HG03439 (cell line): ENCODE data around the gene DNASE1L3.
A peak's percentile ranks its signal among the peaks of the same experiment; 100 is the strongest.
"Not testable (repeated sequence)": the region's sequence is repeated elsewhere in the genome, so short reads cannot be mapped to it uniquely, and the experiment has no call there.

Experiments used
- ATAC-seq: cut with Tn5 transposase; IDR thresholded peaks from one replicate; pipeline ENCODE4 v1.9.1; 2021; ENCODE audit warnings: mild to moderate bottlenecking, moderate library complexity; ENCODE audit not compliant: unreplicated experiment

The DNASE1L3 gene, protein sequence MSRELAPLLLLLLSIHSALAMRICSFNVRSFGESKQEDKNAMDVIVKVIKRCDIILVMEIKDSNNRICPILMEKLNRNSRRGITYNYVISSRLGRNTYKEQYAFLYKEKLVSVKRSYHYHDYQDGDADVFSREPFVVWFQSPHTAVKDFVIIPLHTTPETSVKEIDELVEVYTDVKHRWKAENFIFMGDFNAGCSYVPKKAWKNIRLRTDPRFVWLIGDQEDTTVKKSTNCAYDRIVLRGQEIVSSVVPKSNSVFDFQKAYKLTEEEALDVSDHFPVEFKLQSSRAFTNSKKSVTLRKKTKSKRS

GRCh38 chr3:58210761-58211460 lies at the start of gene DNASE1L3:
Gene DNASE1L3 (minus strand): TSS chr3:58210972. CDS start chr3:58210906, 66 bp downstream.
- no peak for ATAC-seq

GRCh38 chr3:58260261-58260731 lies 49.5 kb upstream of the DNASE1L3 start:
- ATAC-seq, result no peak

- no peak for ATAC-seq
Measured at GRCh38 chr3:58258392-58259055, 47.8 kb upstream of the DNASE1L3 start.

GRCh38 chr3:58256511-58256910 lies 45.7 kb upstream of the DNASE1L3 start:
- ATAC-seq, result no peak

GRCh38 chr3:58256061-58256460 lies 45.3 kb upstream of the DNASE1L3 start:
- no peak for ATAC-seq

- no peak for ATAC-seq
Measured at GRCh38 chr3:58254144-58254543, 43.4 kb upstream of the DNASE1L3 start.

DNA sequence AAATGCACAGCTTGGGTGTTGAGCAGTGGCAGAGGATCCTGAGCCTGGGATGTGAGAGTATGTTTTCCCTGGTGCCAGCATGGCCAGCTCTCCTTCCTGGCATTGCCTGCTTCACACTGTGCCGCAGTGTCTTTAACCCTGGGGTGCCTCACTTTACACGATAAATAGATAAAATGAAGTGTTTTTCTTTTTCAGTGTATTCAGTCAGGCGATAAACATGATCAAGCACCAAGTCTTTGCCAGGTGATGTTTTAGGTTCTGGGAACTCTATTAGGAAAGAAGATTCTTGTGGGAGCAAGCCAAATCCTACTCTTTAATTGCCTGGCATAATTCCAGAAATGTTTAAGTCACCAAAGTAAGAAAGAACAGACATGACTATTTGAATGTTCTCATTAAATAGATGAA lies 40.9 kb upstream of the DNASE1L3 start:
- no peak for ATAC-seq

GRCh38 chr3:58250093-58250707 lies 39.4 kb upstream of the DNASE1L3 start:
- ATAC-seq, result no peak

- ATAC-seq, result no peak
Measured at GRCh38 chr3:58249358-58250092, 38.8 kb upstream of the DNASE1L3 start.

DNA sequence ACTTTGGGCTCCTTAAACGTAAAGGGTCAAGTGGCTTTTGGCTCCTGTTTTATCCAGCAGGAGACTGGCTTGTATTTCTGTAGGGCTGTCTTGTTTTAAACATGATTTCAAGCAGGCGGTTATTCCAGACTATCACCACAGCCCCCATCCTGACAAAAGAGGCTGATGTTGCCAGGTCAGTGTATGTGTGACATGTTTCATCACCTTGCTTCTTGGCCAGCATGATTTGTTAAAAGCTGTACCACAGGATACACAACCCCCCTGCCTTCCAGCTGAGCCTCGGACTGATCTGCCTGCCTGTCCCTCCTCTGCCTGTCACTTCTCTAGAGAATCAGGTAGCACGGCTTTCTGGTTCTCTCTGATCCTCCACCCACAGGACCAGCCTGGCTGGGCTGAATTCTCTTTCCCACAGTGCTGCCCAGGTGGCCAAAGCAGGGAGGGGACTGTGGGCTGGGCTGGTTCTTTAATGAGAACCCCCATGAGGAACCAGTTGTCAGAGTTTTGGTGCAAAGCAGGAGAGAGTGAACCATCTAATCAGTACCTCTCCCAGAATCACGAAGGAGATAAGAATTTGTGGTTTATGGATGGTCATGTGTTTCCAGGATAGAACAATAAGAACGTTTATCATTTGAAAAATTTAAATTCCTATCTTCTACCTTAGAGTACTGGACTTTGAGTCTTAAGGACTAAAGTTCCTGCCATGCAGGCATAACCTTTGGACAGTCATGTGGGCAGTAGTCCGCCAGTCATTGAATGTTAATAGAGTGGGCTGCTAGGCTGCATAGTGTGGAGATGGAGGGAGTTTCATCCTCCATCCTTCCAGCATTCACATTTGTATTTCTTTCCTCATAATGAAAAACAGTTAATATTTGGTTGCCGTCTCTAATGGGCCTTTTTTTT lies 35.6 kb upstream of the DNASE1L3 start:
- no peak for ATAC-seq

DNA sequence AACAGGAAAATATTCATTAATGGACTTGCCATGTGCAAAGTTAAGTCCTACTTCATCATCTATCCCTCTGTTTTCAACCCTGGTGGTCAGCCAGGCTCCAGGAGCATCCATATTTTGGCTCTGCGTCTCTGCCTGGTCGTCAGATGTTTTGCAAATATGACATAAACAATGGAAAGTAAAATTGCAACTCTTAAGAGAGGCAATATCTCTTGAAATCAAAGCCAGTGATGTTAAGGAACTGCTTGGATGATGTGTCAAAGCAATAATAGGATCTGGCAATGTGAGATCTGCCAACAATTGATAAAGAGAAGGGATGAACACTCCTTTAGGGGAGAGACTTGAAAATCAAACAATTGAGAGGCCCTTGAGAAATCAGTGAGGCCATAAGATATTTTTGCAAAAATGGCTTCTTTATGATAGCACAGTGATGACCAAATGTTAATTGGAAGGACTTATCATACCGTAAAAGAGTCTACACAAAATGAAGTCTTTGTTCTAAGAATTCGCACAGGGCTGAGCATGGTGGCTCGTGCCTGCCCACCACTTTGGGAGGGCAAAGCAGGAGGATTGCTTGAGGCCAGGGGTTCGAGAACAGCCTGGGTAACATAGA lies 33.3 kb upstream of the DNASE1L3 start:
- ATAC-seq, result no peak

DNA sequence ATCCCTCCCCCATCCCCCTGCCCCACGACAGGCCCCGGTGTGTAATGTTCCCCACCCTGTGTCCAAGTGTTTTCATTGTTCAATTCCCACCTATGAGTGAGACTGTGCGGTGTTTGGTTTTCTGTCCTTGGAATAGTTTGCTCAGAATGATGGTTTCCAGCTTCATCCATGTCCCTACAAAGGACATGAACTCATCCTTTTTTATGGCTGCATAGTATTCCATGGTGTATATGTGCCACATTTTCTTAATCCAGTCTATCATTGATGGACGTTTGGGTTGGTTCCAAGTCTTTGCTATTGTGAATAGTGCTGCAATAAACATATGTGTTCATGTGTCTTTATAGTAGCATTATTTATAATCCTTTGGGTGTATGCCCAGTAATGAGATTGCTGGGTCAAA lies 32.1 kb upstream of the DNASE1L3 start:
- ATAC-seq, result not testable (repeated sequence)

GRCh38 chr3:58242340-58242739 lies 31.6 kb upstream of the DNASE1L3 start:
- ATAC-seq, result no peak

DNA sequence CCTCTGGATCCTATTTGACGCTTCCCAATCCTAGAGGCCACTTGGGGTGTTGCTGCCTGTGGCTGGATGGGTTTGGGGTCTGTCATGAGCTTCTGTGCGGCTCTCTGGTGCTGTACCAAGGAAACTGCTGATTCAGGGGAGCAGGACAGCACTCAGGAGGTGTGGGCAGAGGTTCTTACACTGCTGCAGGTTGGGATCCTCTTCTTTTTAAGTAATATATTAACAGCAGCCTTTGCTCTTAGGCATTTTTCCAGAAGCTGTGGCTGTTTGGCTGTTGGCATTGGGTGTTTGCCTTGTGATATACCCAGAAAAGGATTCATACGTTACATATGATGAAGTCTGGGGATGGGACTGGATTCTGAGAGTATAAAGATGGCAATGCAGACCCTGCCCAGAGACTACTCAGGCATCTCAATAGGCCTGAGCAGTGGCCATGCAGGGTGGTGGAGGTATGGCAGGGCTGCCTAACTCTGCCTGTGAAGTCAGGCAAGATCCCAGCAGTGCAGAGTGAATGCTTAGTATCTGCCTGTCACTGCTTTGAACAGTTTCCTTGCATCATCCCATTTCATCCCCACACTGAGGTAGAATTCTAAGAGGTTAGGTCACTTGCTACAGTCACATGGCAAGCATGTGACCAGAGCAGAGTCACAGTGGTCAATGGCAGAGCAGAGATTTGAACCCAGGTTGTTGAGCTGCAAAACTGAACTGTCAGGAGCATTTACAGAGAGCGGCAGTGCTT lies 30.7 kb upstream of the DNASE1L3 start:
- ATAC-seq, result no peak

DNA sequence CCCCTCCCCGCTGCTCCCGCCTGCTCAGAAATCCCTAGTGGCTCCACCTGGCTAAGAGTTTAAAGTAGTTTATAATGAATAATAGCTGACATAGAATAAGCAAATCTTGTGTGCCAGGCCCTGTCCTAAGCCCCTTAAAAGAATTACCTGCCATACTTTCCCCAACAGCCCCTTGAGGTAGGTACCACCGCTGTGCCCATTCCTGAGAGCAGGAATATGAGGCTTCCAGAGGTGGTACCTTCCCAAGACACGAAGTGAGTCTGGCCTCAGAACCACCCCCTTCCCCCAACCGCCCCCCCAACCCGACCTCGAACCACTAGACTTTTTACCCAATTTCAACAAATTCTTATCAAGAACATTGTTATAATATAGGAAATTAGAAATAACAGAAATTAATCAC lies 28.1 kb upstream of the DNASE1L3 start:
- ATAC-seq, result no peak

DNA sequence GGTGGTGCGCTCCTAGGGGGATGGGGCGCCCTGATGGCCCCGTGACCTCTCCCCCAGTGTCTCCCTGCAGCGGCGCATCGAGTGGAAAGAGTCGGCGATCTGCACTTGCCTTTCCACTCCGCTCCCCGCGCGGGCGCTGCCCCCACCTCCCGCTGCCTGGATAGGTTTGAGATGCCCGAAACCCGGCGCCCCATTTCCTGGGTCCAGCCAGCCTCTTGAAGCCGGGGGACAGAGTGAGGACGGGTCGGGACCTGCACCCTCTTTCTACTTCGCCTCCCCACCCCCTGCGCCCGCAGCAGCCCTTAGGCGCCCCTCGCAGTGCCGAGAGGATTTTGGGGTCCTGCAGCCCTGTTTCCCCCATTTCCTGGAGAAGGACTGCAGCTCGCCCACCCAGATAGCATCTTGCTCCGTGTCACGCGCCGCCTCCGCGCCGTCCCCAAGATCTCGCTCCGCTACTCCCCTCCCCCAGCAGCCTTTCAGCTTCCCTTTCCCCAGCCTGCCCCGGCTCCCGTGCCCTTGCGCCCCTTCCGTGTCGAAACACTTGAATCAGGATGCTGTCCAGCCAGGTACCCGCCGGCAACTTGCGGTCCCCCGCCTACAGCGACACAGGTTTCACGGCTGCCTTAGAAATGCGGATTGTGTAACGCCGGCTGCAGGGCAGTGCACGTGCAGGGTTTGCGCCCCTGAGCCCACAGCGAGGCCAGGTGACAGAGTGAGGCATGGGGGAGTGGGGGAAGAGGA lies 27.3 kb upstream of the DNASE1L3 start:
- ATAC-seq, result no peak

GRCh38 chr3:58237238-58237940 lies 26.6 kb upstream of the DNASE1L3 start, which contains the start of gene ABHD6:
Gene ABHD6 (plus strand): TSS chr3:58237792. CDS start chr3:58256587, 18,795 bp downstream.
- ATAC-seq, result peak; percentile 82
